ACHN (cell line): Measurements from ENCODE around the gene ENC1.

Experiments used
- DNase-seq: peaks from one replicate; pipeline ENCODE4 v3.0.0-alpha.2; 2015
- in situ Hi-C: cut with HindIII; loops from 2 replicates; pipeline ENCODE4 v1.10.0; 2017; ENCODE audit warnings: low sequenced_read_pairs, low pct_ligation_motif_present, low pct_unique_long_range_greater_than_20kb

ENC1 gene

GRCh38 chr5:74638544-74638969 lies 2.0 kb downstream of the ENC1 start:
- in situ Hi-C loops = no loop called here
- no peak for DNase-seq

GRCh38 chr5:74636552-74636951 lies 4.0 kb downstream of the ENC1 start:
- in situ Hi-C loops = no loop called here
- no peak for DNase-seq

GRCh38 chr5:74636149-74636548 lies 4.4 kb downstream of the ENC1 start:
- no peak for DNase-seq
- in situ Hi-C loops = no loop called here

GRCh38 chr5:74634611-74635286 lies 5.8 kb downstream of the ENC1 start:
- in situ Hi-C loops = no loop called here

GRCh38 chr5:74633695-74634094 lies 6.8 kb downstream of the ENC1 start:
- no peak for DNase-seq
- in situ Hi-C loops = no loop called here

More at GRCh38 chr5:74634611-74635286, 5.8 kb downstream of the ENC1 start:
- no peak for DNase-seq

GRCh38 chr5:74632947-74633356 lies 7.6 kb downstream of the ENC1 start:
- in situ Hi-C loops = no loop called here
- DNase-seq = no peak

GRCh38 chr5:74631081-74631953 lies 9.2 kb downstream of the ENC1 start:
- no peak for DNase-seq
- in situ Hi-C loops = no loop called here

GRCh38 chr5:74630453-74631066 lies 10.0 kb downstream of the ENC1 start:
- in situ Hi-C loops = no loop called here

GRCh38 chr5:74629326-74629725 lies 11.2 kb downstream of the ENC1 start:
- DNase-seq = no peak
- in situ Hi-C loops = no loop called here

More at GRCh38 chr5:74630453-74631066, 10.0 kb downstream of the ENC1 start:
- no peak for DNase-seq

- in situ Hi-C loops = no loop called here
Observed at GRCh38 chr5:74628359-74628758, 12.2 kb downstream of the ENC1 start.

GRCh38 chr5:74627646-74628279 lies 12.8 kb downstream of the ENC1 start:
- in situ Hi-C loops = no loop called here
- DNase-seq = no peak

More at GRCh38 chr5:74628359-74628758, 12.2 kb downstream of the ENC1 start:
- no peak for DNase-seq

GRCh38 chr5:74626386-74627222 lies 13.9 kb downstream of the ENC1 start:
- DNase-seq = no peak
- in situ Hi-C loops = no loop called here

GRCh38 chr5:74625742-74626241 lies 14.7 kb downstream of the ENC1 start:
- DNase-seq = no peak
- in situ Hi-C loops = no loop called here

GRCh38 chr5:74624931-74625505 lies 15.5 kb downstream of the ENC1 start:
- in situ Hi-C loops = no loop called here
- DNase-seq = no peak

- no peak for DNase-seq
- in situ Hi-C loops = no loop called here
Observed at GRCh38 chr5:74624501-74624900, 16.0 kb downstream of the ENC1 start.

GRCh38 chr5:74623748-74624408 lies 16.6 kb downstream of the ENC1 start:
- in situ Hi-C loops = no loop called here
- DNase-seq = no peak

GRCh38 chr5:74623006-74623611 lies 17.4 kb downstream of the ENC1 start:
- in situ Hi-C loops = no loop called here
- no peak for DNase-seq
